ENCODE measurements around the gene PLCH1. TPM values are rescaled to one million over a fixed set of nuclear protein-coding genes. Genes with fewer than 3 reads are reported as not detected.

The PLCH1 gene
- total and polyA plus RNA-seq, 2 experiments from 2014 or later, result 8.1 to 25.3 TPM

DNA sequence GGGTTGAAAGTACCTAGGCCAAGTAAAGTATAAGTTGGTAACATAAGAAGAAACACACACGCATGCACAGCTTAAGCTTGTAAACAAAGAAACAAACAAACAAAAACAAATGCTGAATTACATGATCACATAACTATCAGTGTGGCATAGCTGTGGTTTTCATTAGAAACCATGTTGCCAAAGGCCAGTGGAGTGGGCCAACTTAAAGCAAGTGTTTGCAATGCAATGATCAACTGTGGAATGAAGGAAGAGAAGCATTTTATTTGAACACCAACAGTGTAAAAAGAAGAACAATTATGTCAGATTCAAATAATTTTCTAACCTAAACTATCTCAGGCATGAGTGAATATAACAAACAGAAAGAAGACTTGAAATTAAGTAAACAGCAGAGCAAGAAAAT is 252.0 kb downstream of the PLCH1 start:
- no peaks in the 10 kb centered on the region for H3K9me2 ChIP-seq (ENCODE audit: insufficient read depth)
- H3K4me1 ChIP-seq (ENCODE audit: insufficient read depth), result no peaks in the 10 kb centered on the region
- no peaks in the 10 kb centered on the region for H3K9me3 Mint-ChIP-seq
- DNase-seq (ENCODE audit: low spot score), result no peak
- H3K4me3 ChIP-seq, result no peak overlapping the region
- H3K36me3 ChIP-seq (ENCODE audit: insufficient read depth), result no peaks in the 10 kb centered on the region
- H3K27me3 Mint-ChIP-seq (ENCODE audit: insufficient read depth, low read depth, poor library complexity), result no peaks in the 10 kb centered on the region
- no peaks in the 10 kb centered on the region; the same call in 2 of the 3 replicates for H3K4me1 Mint-ChIP-seq
- H3K4me3 Mint-ChIP-seq, result no peak overlapping the region
- no peaks in the 10 kb centered on the region for H3K27me3 ChIP-seq (ENCODE audit: insufficient read depth)
- ATAC-seq, result no peak
- H4K20me1 ChIP-seq (replicated peaks; ENCODE audit: insufficient read depth), result no peaks in the 10 kb centered on the region
- H3K27ac Mint-ChIP-seq, result no peak overlapping the region
- TF ChIP-seq ZNF114 (CRISPR knock-in tag; IDR thresholded peaks at IDR 0.05), result no peak
- no peak for TF ChIP-seq EZH2 (IDR thresholded peaks at IDR 0.05; ENCODE audit: low read depth, unreplicated experiment)
- no peak for TF ChIP-seq ZNF331 (CRISPR knock-in tag; IDR thresholded peaks at IDR 0.05; ENCODE audit: low read depth)
- no peak for TF ChIP-seq CREB1 (CRISPR knock-in tag; IDR thresholded peaks at IDR 0.05; ENCODE audit: low read depth)
- no peak for TF ChIP-seq NANOG (IDR thresholded peaks at IDR 0.05; ENCODE audit: borderline replicate concordance)
- TF ChIP-seq JUNB (IDR thresholded peaks at IDR 0.05; ENCODE audit: unreplicated experiment), result no peak
- TF ChIP-seq CTCF (conservative IDR thresholded peaks at IDR 0.05; ENCODE audit: low read depth in 2 of 2), result no peak
- no peak for TF ChIP-seq STAT1 (IDR thresholded peaks at IDR 0.05; ENCODE audit: unreplicated experiment)
- no peak for TF ChIP-seq REST (IDR thresholded peaks at IDR 0.05; ENCODE audit: unreplicated experiment)
- TF ChIP-seq, protein P1, sequence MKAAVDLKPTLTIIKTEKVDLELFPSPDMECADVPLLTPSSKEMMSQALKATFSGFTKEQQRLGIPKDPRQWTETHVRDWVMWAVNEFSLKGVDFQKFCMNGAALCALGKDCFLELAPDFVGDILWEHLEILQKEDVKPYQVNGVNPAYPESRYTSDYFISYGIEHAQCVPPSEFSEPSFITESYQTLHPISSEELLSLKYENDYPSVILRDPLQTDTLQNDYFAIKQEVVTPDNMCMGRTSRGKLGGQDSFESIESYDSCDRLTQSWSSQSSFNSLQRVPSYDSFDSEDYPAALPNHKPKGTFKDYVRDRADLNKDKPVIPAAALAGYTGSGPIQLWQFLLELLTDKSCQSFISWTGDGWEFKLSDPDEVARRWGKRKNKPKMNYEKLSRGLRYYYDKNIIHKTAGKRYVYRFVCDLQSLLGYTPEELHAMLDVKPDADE (IDR thresholded peaks at IDR 0.05), result no peak
- H3F3A ChIP-seq (replicated peaks; ENCODE audit: low read depth), result no peaks in the 10 kb centered on the region
- no peaks in the 10 kb centered on the region for H3K79me2 ChIP-seq (replicated peaks; ENCODE audit: insufficient read depth)
- peaks cover 9% of the 10 kb centered on the region; the same call in 1 of the 3 replicates for H3K36me3 Mint-ChIP-seq (ENCODE audit: low read depth)
- no peak overlapping the region for H3K27ac ChIP-seq (ENCODE audit: low read depth)
- no peak overlapping the region for H2AFZ ChIP-seq
- H3K4me2 ChIP-seq, result no peak overlapping the region
